Stimulated activated CD8-positive, alpha-beta memory T cell treated with anti-CD3 and anti-CD28 coated beads, Interleukin-12 subunit alpha, Interleukin-12 subunit beta, amount 100 ng/mL, for 24 hours (primary cell): Measurements from ENCODE around the gene YBX2.

Source experiments
- DNase-seq: peaks from one replicate; pipeline ENCODE4 v3.0.0-alpha.2; 2020; ENCODE audit errors: extremely low read depth

The YBX2 gene

DNA sequence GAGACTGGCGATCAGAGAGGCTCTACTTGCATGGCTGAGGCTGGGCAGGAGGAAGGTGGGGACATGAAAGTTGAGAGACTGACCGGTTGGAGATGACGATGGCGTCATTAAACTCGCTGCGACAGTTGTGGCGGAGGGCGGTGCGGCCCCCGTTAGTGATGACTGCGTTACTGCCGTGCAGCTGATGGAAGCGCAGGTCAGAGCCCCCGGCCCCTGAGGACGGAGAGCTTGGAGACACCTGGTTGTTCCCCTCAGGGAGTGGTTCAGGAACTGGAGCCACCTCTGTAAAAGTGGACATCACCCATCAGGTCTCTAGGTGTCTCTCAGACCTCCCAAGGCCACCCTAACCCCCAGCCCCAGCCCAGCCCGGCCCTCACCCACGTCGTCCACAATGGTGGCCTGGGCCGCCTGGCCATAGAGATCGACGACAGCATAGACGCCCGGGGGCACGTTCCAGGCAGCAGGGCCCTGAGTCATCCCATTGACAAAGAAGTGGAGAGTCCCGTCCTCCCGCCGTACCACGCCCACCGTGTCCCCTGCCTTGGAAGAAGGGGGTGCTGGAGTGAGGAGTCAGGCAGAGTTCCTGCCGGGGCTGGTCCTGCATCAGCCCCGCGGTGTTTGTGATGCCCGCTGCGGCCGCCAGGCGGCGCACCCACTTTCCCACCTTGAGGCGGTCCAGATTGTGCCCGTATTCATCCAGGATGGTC lies 29.4 kb upstream of the YBX2 start:
- no peak for DNase-seq

DNA sequence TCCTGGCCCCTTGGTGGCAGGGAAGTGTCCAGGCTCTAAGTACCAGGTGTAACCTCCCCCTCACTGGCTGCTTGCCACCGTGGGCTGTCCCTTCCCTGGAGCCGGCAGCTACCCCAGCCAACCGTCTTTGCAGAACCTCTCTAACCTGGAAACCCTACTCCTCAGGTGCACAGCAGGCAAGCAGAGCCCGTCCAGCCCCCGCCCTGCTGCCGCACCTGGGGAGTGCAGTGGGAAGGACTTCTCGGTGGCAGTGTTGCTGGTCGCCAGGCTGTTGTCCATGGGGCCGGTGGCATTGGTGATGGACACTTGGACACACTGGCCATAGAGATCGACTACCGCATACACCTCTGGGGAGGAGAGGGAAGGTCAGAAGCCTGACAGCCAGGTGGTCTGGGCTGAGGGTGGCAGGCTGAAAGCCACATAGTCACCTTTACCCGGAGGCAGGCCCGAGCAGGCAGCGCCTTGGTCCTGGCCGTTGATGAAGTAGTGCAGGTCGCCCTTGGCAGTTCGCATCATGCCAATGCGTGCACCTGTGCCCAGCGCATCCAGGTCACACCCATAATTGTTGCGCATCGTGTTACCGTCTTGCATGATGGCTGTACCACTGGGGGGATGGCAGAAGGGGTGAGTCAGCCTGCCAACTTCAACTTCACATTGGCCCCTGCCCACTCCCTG lies 28.2 kb upstream of the YBX2 start:
- no peak for DNase-seq

DNA sequence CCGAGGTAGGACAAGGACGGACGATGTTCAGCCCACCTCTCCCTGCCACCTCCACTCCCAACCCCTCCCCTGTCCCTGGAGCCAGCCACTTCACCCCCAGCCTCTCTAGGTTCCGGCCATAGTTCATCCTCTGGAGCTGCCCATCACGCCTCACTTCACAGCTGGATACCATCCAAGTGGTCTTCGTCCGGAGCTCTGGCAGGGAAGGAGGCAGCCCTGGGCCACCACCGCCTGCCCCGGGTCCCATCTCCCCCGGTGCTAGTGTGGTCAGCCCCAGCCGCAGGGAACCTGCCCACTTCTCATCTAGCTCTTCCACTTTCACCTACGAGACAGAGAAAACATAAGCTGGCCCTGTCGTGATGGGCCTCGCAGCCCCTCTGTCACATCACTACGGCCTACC lies 27.0 kb upstream of the YBX2 start:
- no peak for DNase-seq

DNA sequence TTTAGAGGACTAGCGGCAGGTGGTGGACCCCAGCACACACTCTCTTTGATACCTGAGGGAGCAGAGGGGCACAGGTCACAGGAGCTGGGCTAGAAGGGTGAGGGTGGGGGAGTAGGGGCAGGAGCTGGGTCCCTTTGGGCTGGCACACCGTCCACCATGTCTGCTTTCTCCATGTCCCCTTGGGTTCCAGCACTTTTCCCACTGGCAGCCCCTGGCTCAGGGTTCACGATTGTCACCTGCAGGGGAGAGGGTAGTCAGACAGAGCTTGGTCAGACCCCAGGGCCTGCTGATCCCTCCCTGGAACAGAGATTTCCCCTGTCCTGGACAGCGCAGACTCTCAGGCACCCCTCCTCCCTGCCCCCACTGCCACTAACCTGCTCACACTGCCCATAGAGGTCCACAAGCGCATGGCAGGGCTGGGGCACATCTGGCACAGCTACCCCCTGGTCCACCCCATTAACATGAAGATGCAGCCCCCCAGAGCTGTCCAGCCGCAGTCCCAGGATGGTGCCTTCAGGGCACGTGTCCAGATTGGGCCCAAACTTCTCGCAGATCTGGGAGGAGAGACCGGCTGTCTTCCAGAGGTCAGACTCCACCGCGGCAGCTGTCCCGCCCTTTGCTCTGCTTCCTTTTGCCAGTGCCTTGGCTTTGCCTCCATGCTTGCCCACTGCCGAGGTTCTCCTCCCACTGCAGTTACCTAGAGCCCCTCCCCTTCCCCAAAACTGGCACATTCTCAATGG lies 23.9 kb upstream of the YBX2 start:
- no peak for DNase-seq

DNA sequence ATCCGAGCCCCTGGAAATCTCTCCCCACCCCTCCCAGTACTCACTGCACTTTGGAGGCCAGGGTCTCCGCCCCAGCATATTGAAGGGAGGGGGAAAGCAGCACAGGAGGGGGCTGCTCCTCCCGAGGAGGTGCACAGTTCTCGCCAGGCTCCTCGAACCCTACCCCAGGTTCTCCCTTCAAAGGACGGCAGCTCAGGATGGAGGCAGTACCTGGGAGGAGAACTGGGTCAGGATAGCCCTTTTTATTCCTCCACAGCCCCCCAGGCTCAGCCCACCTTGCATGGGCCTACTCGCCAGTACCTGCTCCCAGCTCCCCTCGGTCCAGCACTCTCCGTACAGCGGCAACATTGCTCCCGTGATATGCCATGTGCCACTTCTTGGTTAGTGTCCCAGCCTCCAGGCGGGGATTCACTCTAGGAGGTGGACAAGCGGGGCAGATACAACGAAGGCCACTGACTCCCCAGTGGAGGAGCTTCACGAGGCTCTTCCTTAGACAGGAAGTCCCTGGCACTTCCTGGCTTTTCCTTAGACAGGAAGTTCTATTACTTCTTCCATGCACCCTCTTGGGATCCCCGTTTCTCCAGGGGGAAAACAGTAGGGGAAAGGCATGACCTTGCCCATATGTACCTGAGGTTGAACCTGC lies 22.8 kb upstream of the YBX2 start:
- no peak for DNase-seq

DNA sequence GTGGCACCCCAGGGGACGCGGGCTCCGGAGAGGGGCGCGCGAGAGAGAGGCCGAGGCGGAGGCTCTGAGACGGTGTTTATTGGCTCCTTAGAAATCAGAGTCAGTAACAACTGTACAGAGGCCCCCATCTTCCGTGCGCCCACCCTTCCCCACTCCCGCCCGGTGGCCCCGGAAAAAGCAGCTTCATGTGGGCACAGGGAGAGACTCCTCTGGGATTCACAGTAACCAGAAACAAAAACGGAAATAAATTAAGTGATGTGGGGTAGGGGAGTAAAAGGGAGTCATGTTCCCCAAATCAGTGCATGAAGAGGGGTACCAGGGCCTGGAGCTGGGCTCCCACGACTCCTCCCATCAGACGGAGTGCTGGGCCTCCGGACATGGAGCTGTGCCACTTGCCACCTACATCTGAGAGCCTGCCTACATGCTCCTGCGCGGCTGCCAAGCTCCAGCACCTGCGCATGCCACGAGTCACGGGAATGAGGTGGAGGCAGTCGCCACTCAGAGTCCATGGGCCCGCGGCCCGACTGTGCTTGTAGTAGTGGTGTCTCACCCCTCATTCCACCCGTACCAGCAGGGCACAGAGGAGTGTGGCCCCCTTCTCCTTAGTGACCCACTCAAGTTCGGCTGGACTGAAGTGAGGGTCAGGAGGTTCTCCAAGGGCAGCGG lies 21.3 kb upstream of the YBX2 start:
- DNase-seq: no peak

DNA sequence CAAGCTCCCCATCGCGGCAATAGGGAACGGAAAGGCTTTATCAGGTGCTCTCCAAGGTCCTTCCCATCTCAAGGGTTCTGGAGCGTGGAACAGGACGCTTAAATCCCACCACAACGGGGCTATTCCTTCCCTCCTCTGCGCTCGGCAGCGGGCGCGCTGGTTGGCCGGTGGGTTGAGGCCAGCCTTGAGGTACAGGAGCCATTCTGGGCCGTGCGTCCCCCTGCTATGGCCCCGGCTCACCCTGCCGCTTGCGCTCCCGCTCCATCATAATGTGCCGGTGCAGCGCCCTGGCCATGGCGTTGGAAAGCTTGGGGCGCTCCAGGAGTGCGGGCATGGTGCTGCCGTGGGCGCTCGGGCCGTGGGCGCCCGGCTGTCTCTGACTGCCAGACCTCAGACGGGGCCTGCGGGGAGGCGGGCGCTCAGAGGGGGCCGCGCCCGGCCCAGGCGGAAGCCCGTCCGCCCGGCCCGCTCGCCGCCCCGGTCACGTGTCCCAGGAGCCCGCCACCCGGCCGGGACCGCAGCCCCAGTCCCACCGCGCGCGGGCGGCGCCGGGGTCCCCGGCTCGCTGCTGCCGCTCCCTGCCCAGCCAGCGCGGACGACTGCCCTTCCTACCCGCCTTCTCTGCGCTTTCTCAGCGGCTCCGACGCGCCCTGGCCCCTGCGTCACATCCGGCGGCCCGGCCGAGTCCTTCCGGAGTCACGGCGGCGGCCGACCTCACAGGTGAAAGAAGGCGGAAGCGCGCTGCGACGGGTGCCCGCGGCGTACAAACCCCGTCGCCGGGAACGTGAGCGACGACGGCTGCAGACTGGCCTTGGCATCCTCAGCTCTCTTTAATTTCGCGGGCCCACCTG lies 20.5 kb upstream of the YBX2 start, which contains the start of gene GPS2:
Gene GPS2, minus strand, starts transcription at position 642 of the 851 bp plus-strand sequence. Its CDS starts 308 bp downstream, at position 334.
- peak; percentile 84 for DNase-seq

DNA sequence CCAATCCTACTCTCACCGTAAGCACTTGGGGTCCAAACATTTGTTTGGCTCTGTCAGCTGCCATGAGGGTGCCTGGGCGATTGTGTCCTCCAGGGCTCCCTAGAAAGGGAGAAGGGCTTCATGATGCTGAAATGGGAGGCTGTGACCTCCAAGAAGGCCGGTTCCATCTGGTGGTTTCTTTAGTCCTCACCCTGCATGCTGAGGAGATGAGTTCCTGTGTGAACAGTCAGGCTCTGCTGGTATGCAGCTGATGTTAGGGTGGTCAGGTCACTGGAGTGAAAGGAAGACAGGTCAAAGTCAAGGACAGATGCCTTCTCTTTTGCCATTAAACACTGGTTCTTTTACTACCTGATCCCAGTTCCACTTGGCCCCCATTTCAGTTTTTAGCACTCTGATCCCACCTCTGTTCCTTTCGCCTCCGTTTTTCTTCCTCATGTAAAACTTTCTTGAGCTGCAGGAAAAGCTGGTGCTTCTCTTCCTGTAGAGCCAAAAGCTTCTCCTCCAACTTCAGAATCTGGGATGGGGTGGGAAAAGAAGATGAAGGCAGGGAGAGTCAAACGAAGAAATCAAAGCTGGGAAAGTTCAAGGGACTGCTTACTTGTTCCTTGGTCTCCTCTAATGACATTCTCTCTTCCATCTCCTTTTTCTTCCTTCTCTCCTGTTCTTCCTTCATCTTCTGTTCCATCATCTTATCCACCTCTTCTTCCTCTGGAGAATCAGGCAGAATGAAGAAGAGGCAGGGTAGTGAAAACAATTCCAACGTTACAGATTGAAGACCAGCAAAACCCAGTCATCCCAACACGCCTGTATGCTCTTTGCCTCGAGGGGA lies 19.7 kb upstream of the YBX2 start:
- DNase-seq: no peak

DNA sequence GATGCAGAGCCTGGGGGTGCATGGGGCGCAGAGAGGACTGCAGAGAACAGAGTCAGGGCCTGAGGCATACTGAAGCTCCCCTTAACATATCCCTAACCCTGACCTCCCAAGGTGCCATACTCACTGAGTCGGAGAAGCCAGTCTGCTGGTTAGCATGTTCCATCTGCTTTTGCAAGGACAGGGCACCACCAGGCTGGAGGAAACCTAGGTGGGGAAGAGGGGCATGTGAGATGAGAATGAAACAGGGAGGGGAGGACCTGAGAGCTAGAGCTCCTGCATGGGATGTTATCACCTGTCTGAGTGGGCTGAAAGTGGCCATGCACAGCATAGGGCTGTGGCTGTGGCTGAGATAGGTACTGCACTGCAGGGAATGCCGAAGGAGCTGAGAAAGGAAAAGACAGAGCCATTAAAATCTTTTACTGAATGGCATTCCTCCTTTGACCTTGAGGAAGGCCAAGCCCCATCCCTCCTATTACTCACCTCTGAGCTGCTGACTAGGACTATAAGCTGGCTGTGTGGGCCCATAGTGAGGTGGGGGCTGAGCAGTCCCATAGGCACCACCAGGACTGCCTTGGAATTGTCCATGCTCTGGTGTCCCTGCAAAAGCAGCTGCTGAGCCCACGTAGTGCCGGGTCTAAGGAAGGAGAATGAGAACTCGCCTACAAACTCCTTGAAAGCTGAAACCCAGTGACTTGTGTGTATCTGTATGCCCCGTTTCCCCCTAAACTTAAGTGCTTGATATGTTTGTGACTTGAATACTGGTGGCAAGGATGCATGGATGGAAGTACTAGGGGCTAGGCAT lies 18.9 kb upstream of the YBX2 start:
- no peak for DNase-seq

DNA sequence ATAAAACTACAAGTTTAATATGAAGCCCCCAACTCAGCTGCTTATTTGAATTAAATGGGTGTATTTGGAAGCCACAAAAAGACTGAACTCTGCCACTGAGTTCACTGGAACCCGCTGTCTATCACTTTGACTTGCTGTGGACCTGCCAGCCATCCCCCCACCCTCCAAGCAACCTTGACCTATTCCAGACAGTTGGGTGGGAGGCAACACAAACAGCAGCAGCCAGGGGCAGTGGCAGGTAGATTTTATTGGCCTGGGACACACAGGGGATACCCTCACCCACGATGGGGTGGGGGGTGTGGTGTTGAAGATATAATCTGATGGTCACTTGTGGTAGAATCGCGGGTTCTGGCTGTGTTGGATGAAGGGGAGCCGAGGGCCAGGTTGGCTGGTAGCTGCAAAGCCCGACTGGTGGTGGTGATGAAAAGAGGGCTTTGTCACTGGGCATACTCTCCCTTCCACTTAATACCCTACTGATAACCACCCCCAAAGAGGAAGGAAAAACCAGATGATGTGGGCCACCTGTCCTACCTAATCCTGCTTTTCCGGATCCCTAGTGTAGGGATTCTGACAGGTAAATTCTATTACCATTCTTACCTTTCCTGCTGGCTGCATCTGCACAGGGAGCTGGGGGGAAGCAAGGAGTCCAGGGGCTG lies 18.1 kb upstream of the YBX2 start:
- DNase-seq: no peak

DNA sequence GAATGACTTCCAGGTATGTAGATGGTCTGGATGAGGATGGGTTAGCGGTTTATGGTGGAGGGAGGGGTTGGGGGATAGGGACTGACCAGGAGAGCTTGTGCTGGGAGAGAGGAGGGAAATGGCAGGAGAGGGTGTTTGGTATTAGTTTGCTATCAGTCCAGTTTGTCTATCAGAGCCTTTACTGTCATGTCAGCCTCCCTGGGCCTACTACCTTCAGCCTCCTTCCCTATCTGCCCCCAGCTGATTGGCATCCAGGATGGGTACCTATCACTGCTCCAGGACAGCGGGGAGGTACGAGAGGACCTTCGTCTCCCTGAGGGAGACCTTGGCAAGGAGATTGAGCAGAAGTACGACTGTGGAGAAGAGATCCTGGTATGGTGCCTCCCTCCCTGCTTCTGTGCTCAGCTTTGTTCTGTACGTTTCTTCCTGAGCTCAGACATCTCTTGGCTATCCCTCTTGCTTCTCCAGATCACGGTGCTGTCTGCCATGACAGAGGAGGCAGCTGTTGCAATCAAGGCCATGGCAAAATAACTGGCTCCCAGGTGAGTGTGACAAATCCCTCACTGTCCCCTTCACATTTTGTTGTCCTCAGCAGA lies 16.8 kb upstream of the YBX2 start:
- DNase-seq: no peak

DNA sequence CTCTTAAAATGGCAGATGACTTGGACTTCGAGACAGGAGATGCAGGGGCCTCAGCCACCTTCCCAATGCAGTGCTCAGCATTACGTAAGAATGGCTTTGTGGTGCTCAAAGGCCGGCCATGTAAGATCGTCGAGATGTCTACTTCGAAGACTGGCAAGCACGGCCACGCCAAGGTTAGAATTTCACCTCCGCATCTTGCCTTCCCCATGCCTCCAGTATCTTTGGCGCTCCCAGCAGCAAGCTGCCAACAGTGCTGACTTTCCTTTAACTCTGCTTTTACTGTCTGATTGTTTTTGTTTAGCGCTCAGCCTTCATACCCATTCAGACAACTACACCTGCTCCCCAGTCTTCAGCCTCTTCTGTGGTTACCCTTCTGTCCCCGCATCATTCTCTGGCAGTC lies 15.2 kb upstream of the YBX2 start:
- DNase-seq: no peak

DNA sequence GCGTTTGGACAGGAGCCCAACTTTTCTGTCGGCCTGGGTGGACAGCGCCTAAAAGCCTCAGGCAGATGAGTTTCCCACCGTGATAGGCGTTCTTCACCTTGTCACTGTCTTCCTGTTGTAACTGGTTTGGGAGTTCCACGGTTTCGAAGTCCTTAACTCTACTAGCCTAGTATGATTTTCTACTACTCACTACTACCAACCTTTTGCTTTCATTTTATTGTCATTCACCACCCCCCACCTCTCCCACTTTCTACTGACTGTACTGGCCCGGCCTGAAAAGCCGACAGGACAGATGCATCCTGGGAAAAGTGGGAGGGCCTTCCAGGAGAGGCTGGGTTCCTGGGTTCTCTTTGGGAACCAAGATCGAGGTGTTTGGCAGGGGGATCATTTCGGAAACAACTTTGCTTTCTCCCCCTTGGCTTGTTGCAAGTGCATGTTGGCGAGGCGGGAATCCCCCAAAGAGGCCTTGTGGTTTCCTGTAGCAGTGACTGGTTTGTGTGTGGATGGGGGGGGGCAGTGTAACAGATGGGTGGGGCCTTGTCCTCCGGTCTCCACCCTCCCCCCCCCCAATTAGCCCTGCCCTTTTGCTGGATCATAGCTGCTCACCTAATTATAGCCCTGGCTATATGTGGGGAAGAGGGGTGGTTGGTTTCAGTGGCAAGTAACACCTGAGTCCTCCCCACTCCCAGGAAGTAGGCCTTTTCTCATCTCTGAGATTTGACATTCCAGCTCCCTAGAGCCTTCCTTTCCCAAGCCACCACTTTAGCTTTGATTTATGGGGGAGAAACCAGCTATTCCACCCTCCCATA lies 14.4 kb upstream of the YBX2 start:
- peak; percentile 51 for DNase-seq

DNA sequence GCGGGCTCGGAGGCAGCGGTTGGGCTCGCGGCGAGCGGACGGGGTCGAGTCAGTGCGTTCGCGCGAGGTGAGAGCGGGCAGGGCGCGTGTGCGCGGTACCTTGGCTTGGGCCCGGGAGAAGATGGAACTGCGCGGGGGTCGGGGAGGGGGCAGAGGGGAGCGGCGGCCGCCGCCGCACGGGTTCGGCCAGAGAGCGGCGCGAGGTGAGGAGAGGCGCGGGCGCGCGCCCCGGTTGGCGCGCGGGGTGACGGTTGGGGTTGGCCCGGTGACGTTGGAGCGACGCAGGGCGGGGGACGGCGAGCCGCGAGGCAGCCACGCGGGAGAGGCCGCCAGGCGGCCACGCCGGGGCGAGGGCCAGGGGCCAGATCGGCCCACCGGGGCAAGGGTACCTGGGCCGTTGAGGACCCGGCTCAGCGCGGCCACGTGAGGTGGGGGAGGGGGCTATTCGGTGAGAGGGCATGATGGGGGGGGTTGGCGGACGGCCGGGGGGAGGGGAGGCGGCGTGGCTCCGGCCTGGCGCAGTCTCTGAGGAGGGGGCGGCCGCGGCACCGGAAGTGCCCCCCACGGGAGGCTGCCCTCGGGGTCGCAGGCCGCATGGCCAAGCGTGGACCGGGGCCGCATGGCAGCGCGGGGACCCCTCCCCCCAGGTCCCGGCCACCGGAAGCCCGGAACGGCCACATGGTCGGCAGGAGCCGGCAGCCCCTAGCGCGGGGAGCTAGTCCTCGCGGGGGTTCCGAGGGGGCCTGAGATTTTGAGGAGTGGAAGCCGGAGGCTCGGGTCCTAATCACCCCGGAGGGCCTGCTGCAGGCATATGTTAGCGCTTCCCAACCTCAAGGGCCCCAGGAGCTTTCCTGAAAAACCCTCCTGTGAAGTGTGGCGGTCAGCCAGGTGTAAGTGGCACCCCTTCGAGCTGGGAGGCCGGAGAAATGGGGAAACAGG lies 13.5 kb upstream of the YBX2 start:
- DNase-seq: no peak

DNA sequence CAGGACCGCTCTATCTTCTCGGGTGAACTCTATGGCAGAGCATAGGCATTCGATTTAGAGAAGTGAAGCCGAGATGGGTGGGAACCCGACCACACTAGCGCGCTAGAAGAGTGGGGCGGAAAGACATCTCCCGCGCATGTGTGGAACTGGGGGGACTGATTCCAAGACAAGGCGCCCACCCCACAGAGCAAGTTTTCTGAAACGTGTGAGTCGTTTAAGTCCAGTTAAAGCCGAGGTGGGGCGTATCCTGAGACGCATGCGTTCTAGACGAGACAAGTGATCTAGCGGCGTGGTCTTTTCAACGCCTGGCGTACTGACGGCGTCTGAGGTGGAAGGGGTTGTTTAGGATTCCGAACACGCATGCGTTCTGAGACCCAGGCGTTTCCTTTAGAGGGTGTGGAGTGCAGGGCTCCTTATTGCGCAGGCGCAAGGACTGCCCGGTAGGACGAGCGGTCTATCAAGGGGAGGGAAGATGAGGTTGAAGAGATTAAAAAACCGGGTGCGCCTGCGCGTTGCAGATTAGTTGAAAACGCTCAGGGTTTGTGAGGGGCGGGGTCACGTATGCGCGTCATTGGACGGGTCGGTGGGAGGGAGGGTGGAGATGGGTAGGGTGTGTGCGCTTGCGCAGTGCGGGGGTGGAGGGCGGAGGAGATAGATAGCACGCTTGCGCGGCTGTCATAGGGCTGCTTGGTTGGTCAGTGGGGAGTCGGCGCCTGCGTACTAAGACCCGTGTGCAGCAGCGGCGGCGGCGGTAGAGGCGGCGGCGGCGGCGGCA lies 12.7 kb upstream of the YBX2 start, which contains the start of gene EIF5A:
Gene EIF5A, plus strand, starts transcription at position 718 of the 775 bp plus-strand sequence. CDS start 2,008 bp downstream, outside the sequence.
- DNase-seq: peak; percentile 100
